DND-41 (cell line): ENCODE results near the gene EXD3.
"Not testable (repeated sequence)": the region's sequence is repeated elsewhere in the genome, so short reads cannot be mapped to it uniquely, and the experiment has no call there.

ENCODE experiments used
- ATAC-seq: fragments of 200-7000 bp; cut with Tn5 transposase; 3 replicates; pipeline ENCODE4 v1.9.1; 2021; ENCODE audit warnings: low read depth; ENCODE audit not compliant: insufficient read depth
- DNase-seq: peaks from one replicate; pipeline ENCODE4 v3.0.0-alpha.2; 2020
- H2AFZ ChIP-seq: 2 replicates; pipeline ENCODE4 v1.6.0; 2012; ENCODE audit warnings: low read depth, low read length
- H3K27ac ChIP-seq: 2 replicates; pipeline ENCODE4 v1.5.1; 2012; ENCODE audit warnings: low read length, inconsistent platforms
- H3K27me3 ChIP-seq: fragments of 200-600 bp; sonication (generic); 2 replicates; pipeline ENCODE4 v1.6.0; 2012; ENCODE audit warnings: low read length, mild to moderate bottlenecking, inconsistent platforms; ENCODE audit not compliant: insufficient read depth, poor library complexity
- H3K36me3 ChIP-seq: 2 replicates; pipeline ENCODE4 v1.5.1; 2012; ENCODE audit warnings: low read length, inconsistent platforms; ENCODE audit not compliant: insufficient read depth
- H3K4me1 ChIP-seq: 2 replicates; pipeline ENCODE4 v1.5.1; 2012; ENCODE audit warnings: mild to moderate bottlenecking, low read length; ENCODE audit not compliant: insufficient read depth
- H3K4me2 ChIP-seq: 2 replicates; pipeline ENCODE4 v1.6.0; 2012; ENCODE audit warnings: mild to moderate bottlenecking, moderate library complexity, low read length, inconsistent platforms; ENCODE audit not compliant: insufficient read depth
- H3K4me3 ChIP-seq, 2 experiments: fragments of 200-600 bp in 1 of 2; shearing (Covaris generic) in 1 of 2; 2 replicates each; pipeline ENCODE4 v1.5.1; 2012 to 2016; ENCODE audit warnings: inconsistent platforms in 2 of 2, low read length in 2 of 2, mild to moderate bottlenecking in 2 of 2, low read depth in 1 of 2, moderate library complexity in 1 of 2
- H3K79me2 ChIP-seq: 2 replicates; pipeline ENCODE4 v1.6.0; 2012; ENCODE audit warnings: low read length, inconsistent platforms; ENCODE audit not compliant: insufficient read depth
- H3K9ac ChIP-seq: 2 replicates; pipeline ENCODE4 v1.6.0; 2012; ENCODE audit warnings: low read depth, mild to moderate bottlenecking, inconsistent platforms, low read length, moderate library complexity
- H3K9me3 ChIP-seq: 2 replicates; pipeline ENCODE4 v1.5.1; 2012; ENCODE audit warnings: low read length, moderate library complexity, mild to moderate bottlenecking, inconsistent platforms; ENCODE audit not compliant: insufficient read depth, severe bottlenecking
- H4K20me1 ChIP-seq: 2 replicates; pipeline ENCODE4 v1.6.0; 2012; ENCODE audit warnings: low read length; ENCODE audit not compliant: insufficient read depth
- CTCF ChIP-seq: IDR thresholded peaks from 2 replicates; pipeline ENCODE4 v1.5.1; 2012; ENCODE audit warnings: borderline replicate concordance, low read length, moderate library complexity, mild to moderate bottlenecking; ENCODE audit not compliant: poor library complexity, severe bottlenecking; ENCODE audit errors: extremely low read depth
- EZH2 ChIP-seq: IDR thresholded peaks from 3 replicates; pipeline ENCODE4 v1.6.1; 2012; ENCODE audit warnings: borderline replicate concordance, low read depth, mild to moderate bottlenecking, moderate library complexity, low read length, inconsistent platforms; ENCODE audit not compliant: severe bottlenecking

Gene EXD3

GRCh38 chr9:137411645-137412380 is 11.1 kb downstream of the EXD3 start:
- Histone ChIP-seq H2AFZ (no peak overlapping the region), H3K4me1 (no peaks in the 10 kb centered on the region), H3K4me2 (no peak overlapping the region), H4K20me1 (no peaks in the 10 kb centered on the region), H3K9me3 (no peaks in the 10 kb centered on the region), H3K27me3 (no peaks in the 10 kb centered on the region), H3K36me3 (no peaks in the 10 kb centered on the region), H3K79me2 (no peaks in the 10 kb centered on the region), H3K9ac (no peak overlapping the region), H3K27ac (no peak overlapping the region), H3K4me3 (no peak overlapping the region)
- TF ChIP-seq EZH2 (no peak), CTCF (no peak)
- DNase-seq, result no peak
- no peak for ATAC-seq

GRCh38 chr9:137411260-137411644 is 11.7 kb downstream of the EXD3 start:
- Histone ChIP-seq H3K79me2 (no peaks in the 10 kb centered on the region), H3K27ac (no peak overlapping the region), H3K4me3 (no peak overlapping the region), H3K27me3 (no peaks in the 10 kb centered on the region), H3K36me3 (no peaks in the 10 kb centered on the region), H4K20me1 (no peaks in the 10 kb centered on the region), H3K4me2 (no peak overlapping the region), H3K9me3 (no peaks in the 10 kb centered on the region), H3K9ac (no peak overlapping the region), H2AFZ (no peak overlapping the region), H3K4me1 (no peaks in the 10 kb centered on the region)
- ATAC-seq (no peak), DNase-seq (no peak)
- TF ChIP-seq EZH2, result no peak
- TF ChIP-seq CTCF, result no peak

GRCh38 chr9:137410891-137411249 is 12.1 kb downstream of the EXD3 start:
- no peak for ATAC-seq
- Histone ChIP-seq H3K27ac (no peak overlapping the region), H3K4me2 (no peak overlapping the region)

GRCh38 chr9:137410236-137410890 is 12.6 kb downstream of the EXD3 start:
- H3K36me3 ChIP-seq, H3K4me2 ChIP-seq, H3K4me3 ChIP-seq, H3K27me3 ChIP-seq, H3K9ac ChIP-seq, DNase-seq, H4K20me1 ChIP-seq, H3K4me1 ChIP-seq, H2AFZ ChIP-seq, H3K27ac ChIP-seq, H3K79me2 ChIP-seq, H3K9me3 ChIP-seq, ATAC-seq: not testable (repeated sequence)

More at GRCh38 chr9:137410891-137411249, 12.1 kb downstream of the EXD3 start:
- H3K27me3 ChIP-seq, result no peaks in the 10 kb centered on the region
- no peak for TF ChIP-seq EZH2
- no peak for TF ChIP-seq CTCF
- H4K20me1 ChIP-seq, result no peaks in the 10 kb centered on the region
- H3K79me2 ChIP-seq, result no peaks in the 10 kb centered on the region
- no peaks in the 10 kb centered on the region for H3K4me1 ChIP-seq
- DNase-seq, result no peak
- no peaks in the 10 kb centered on the region for H3K9me3 ChIP-seq
- H3K9ac ChIP-seq, result no peak overlapping the region
- no peak overlapping the region for H2AFZ ChIP-seq
- H3K4me3 ChIP-seq, result no peak overlapping the region
- H3K36me3 ChIP-seq, result no peaks in the 10 kb centered on the region
